HTERT RPE-1 (cell line): ENCODE measurements around the gene MAPK6.

Experiments used
- in situ Hi-C: fragments of 300-500 bp; cut with MboI; formaldehyde crosslinking; loops from 4 replicates; pipeline ENCODE4 v1.14.3; 2020; ENCODE audit warnings: low sequenced_read_pairs

The MAPK6 gene

GRCh38 chr15:52010633-52011595, 8.1 kb upstream of the MAPK6 start:
- in situ Hi-C loops, result no loop called here

GRCh38 chr15:52011711-52012144, 7.3 kb upstream of the MAPK6 start:
- in situ Hi-C loops, result no loop called here

- in situ Hi-C loops, result no loop called here
Observed at GRCh38 chr15:52012210-52012609, 6.8 kb upstream of the MAPK6 start.

- in situ Hi-C loops, result no loop called here
Observed at GRCh38 chr15:52013151-52013791, 5.7 kb upstream of the MAPK6 start.

- in situ Hi-C loops, result no loop called here
Observed at GRCh38 chr15:52014616-52015015, 4.4 kb upstream of the MAPK6 start.

GRCh38 chr15:52016316-52016715, 2.7 kb upstream of the MAPK6 start:
- in situ Hi-C loops, result no loop called here

GRCh38 chr15:52018244-52018643, 775 bp upstream of the MAPK6 start:
- in situ Hi-C loops, result no loop called here

- in situ Hi-C loops, result no loop called here
Observed at GRCh38 chr15:52019394-52020220, 588 bp downstream of the MAPK6 start.

- in situ Hi-C loops, result no loop called here
Observed at GRCh38 chr15:52020221-52021085, 1.4 kb downstream of the MAPK6 start.

- in situ Hi-C loops, result no loop called here
Observed at GRCh38 chr15:52021128-52021671, 2.2 kb downstream of the MAPK6 start.

GRCh38 chr15:52021892-52022540, 3.0 kb downstream of the MAPK6 start:
- in situ Hi-C loops, result no loop called here

- in situ Hi-C loops, result no loop called here
Observed at GRCh38 chr15:52023169-52023922, 4.3 kb downstream of the MAPK6 start.

GRCh38 chr15:52028431-52029093, 9.5 kb downstream of the MAPK6 start:
- in situ Hi-C loops, result no loop called here

- in situ Hi-C loops, result no loop called here
Observed at GRCh38 chr15:52030010-52030409, 11.0 kb downstream of the MAPK6 start.

GRCh38 chr15:52031556-52031955, 12.5 kb downstream of the MAPK6 start:
- in situ Hi-C loops, result no loop called here

GRCh38 chr15:52037889-52038505, 19.0 kb downstream of the MAPK6 start:
- in situ Hi-C loops, result no loop called here

- in situ Hi-C loops, result no loop called here
Observed at GRCh38 chr15:52039925-52040781, 21.1 kb downstream of the MAPK6 start.
